HCT116 (cell line): ENCODE data around the gene TOM1. TPM values are rescaled to one million over a fixed set of nuclear protein-coding genes. Genes with fewer than 3 reads are reported as not detected.

Experiments used
- ATAC-seq: fragments of 200-7000 bp; cut with Tn5 transposase; 2 replicates; pipeline ENCODE4 v1.9.1; 2020; ENCODE audit warnings: mild to moderate bottlenecking, moderate library complexity
- BruUV-seq: library from RNA; stranded (reverse); fragments of 400-500 nt; replicated peaks from 2 replicates; lab custom pipeline; 2021; lab: Mats Ljungman, UMichigan
- CTCF ChIA-PET: fragments of 300-600 bp; sonication (Branson Sonifier 250); formaldehyde crosslinking; loops from one replicate; lab custom pipeline; 2021; ENCODE audit warnings: antibody characterized with exemption; lab: Charles Lee
- POLR2A ChIA-PET: fragments of 300-600, 350-600 bp; sonication (Branson Sonifier 250); formaldehyde crosslinking; loops from one replicate; lab custom pipeline; 2021; ENCODE audit warnings: antibody characterized with exemption; lab: Charles Lee
- RAD21 ChIA-PET, 2 experiments: fragments of 300-600 bp; sonication (Branson Sonifier 250); formaldehyde crosslinking; loops; one replicate each; lab custom pipeline; 2023; ENCODE audit warnings: low total read pairs in 2 of 2; ENCODE audit not compliant: uncharacterized antibody in 2 of 2, unreplicated experiment in 2 of 2, low non-redundant PET in 1 of 2; lab: Charles Lee
- DNase-seq: peaks from one replicate; pipeline ENCODE4 v3.0.0-alpha.2; 2010; ENCODE audit warnings: low read depth, low spot score
- H2AFZ ChIP-seq: fragments of 200-600 bp; shearing (Covaris generic), sonication (generic); 2 replicates; pipeline ENCODE4 v1.6.1; 2017; ENCODE audit warnings: low read depth, mixed run types, mixed read lengths, antibody characterized with exemption, low read length; ENCODE audit not compliant: poor library complexity, severe bottlenecking
- H3K27ac ChIP-seq: 2 replicates; pipeline ENCODE4 v1.5.1; 2012; ENCODE audit warnings: low read depth, low read length
- H3K27me3 ChIP-seq: fragments of 200-600 bp; sonication (generic); 2 replicates; pipeline ENCODE4 v1.6.1; 2016; ENCODE audit warnings: mixed run types, low read length, mixed read lengths; ENCODE audit not compliant: insufficient read depth
- H3K36me3 ChIP-seq, 2 experiments: fragments of 200-500 bp in 1 of 2; fragments of 200-600 bp in 1 of 2; sonication (Bioruptor generic) in 1 of 2; sonication (generic) in 1 of 2; 2 replicates each; pipeline versions ENCODE4 v1.5.1 to v1.6.1; 2014 to 2016; ENCODE audit warnings: low read length in 2 of 2, inconsistent platforms in 1 of 2, mixed read lengths in 1 of 2, mixed run types in 1 of 2; ENCODE audit not compliant: insufficient read depth in 2 of 2, control insufficient read depth in 1 of 2
- H3K4me1 ChIP-seq, 2 experiments: fragments of 200-600 bp in 1 of 2; sonication (generic) in 1 of 2; 2 replicates each; pipeline versions ENCODE4 v1.5.1 to v1.6.1; 2012 to 2017; ENCODE audit warnings: low read length in 2 of 2, inconsistent platforms in 1 of 2, mild to moderate bottlenecking in 1 of 2, mixed read lengths in 1 of 2, mixed run types in 1 of 2, moderate library complexity in 1 of 2; ENCODE audit not compliant: insufficient read depth in 2 of 2, control insufficient read depth in 1 of 2
- H3K4me2 ChIP-seq: fragments of 200-600 bp; sonication (generic); 2 replicates; pipeline ENCODE4 v1.6.1; 2017; ENCODE audit warnings: mixed run types, low read length, mixed read lengths
- H3K4me3 ChIP-seq, 2 experiments: fragments of 200-600 bp in 1 of 2; sonication (generic) in 1 of 2; replicated peaks in 1 of 2; 2 replicates each; pipeline ENCODE4 v1.5.1; 2011 to 2016; ENCODE audit warnings: low read length in 2 of 2, control low read depth in 1 of 2, low read depth in 1 of 2, mild to moderate bottlenecking in 1 of 2, mixed read lengths in 1 of 2, mixed run types in 1 of 2
- H3K79me2 ChIP-seq: fragments of 200-600 bp; sonication (generic); 2 replicates; pipeline ENCODE4 v1.6.1; 2017; ENCODE audit warnings: mild to moderate bottlenecking, mixed run types, low read length, moderate library complexity, mixed read lengths; ENCODE audit not compliant: insufficient read depth
- H3K9ac ChIP-seq: fragments of 200-600 bp; sonication (generic); 2 replicates; pipeline ENCODE4 v1.6.1; 2016; ENCODE audit warnings: low read length, mixed read lengths
- H3K9me2 ChIP-seq: fragments of 200-600 bp; sonication (generic), shearing (Covaris generic); 2 replicates; pipeline ENCODE4 v1.6.1; 2017; ENCODE audit warnings: mixed run types, mild to moderate bottlenecking, moderate library complexity; ENCODE audit not compliant: insufficient read depth
- H3K9me3 ChIP-seq, 2 experiments: fragments of 200-500 bp in 1 of 2; fragments of 200-600 bp in 1 of 2; sonication (Bioruptor generic) in 1 of 2; sonication (generic) in 1 of 2; 2 replicates each; pipeline ENCODE4 v1.6.1; 2014 to 2017; ENCODE audit warnings: low read length in 2 of 2, mixed read lengths in 2 of 2, inconsistent platforms in 1 of 2, low read depth in 1 of 2, mild to moderate bottlenecking in 1 of 2, mixed run types in 1 of 2, moderate library complexity in 1 of 2; ENCODE audit not compliant: control insufficient read depth in 1 of 2, insufficient read depth in 1 of 2
- H4K20me1 ChIP-seq: fragments of 200-600 bp; sonication (generic), shearing (Covaris generic); 2 replicates; pipeline ENCODE4 v1.6.1; 2017; ENCODE audit warnings: mixed run types, mild to moderate bottlenecking, moderate library complexity; ENCODE audit not compliant: insufficient read depth
- CBX3 ChIP-seq: IDR thresholded peaks from 2 replicates; pipeline ENCODE4 v1.6.1; 2012; ENCODE audit warnings: low read depth
- EZH2 ChIP-seq: fragments of 200-600 bp; sonication (generic); IDR thresholded peaks from 2 replicates; pipeline ENCODE4 v1.6.1; 2017; ENCODE audit warnings: antibody characterized with exemption, mixed run types
- EZH2phosphoT487 ChIP-seq: fragments of 200-600 bp; IDR thresholded peaks from 2 replicates; pipeline ENCODE4 v1.6.1; 2018; ENCODE audit warnings: antibody characterized with exemption, borderline replicate concordance
- JUND ChIP-seq: IDR thresholded peaks from 2 replicates; pipeline ENCODE4 v1.6.1; 2012
- POLR2A ChIP-seq: IDR thresholded peaks from 2 replicates; pipeline ENCODE4 v1.7.0; 2011; ENCODE audit warnings: borderline replicate concordance; ENCODE audit not compliant: insufficient read depth, insufficient read length; ENCODE audit errors: extremely low read depth
- RAD21 ChIP-seq: IDR thresholded peaks from 2 replicates; pipeline ENCODE4 v1.6.1; 2012; ENCODE audit warnings: low read depth, mild to moderate bottlenecking
- SIN3A ChIP-seq: IDR thresholded peaks from 2 replicates; pipeline ENCODE4 v1.6.1; 2012; ENCODE audit warnings: low read depth
- SP1 ChIP-seq: IDR thresholded peaks from 2 replicates; pipeline ENCODE4 v1.6.1; 2012; ENCODE audit warnings: low read depth
- SRF ChIP-seq: IDR thresholded peaks from 2 replicates; pipeline ENCODE4 v1.6.1; 2012; ENCODE audit warnings: low read depth
- ZFX ChIP-seq: fragments of 450-650 bp; IDR thresholded peaks from 2 replicates; pipeline ENCODE4 v1.6.1; 2017
- ZNF274 ChIP-seq: fragments of 200-500 bp; sonication (Bioruptor generic); IDR thresholded peaks from 2 replicates; pipeline ENCODE4 v1.6.1; 2014; ENCODE audit warnings: mild to moderate bottlenecking, low read depth, low read length, inconsistent platforms
- intact Hi-C: fragments of 100-400 bp; cut with micrococcal nuclease; formaldehyde crosslinking; loops from 2 replicates; pipeline ENCODE4 v1.10.0; 2022
- total RNA-seq: library from RNA; stranded (reverse); gene quantifications from one replicate; pipeline ENCODE4 v1.2.1, GENCODE V29; 2021; ENCODE audit not compliant: unreplicated experiment
- TF ChIP-seq, protein P1 (sequence below), 3 experiments: fragments of 200-600 bp in 1 of 3; sonication (generic) in 1 of 3; IDR thresholded peaks in 2 of 3; conservative IDR thresholded peaks in 1 of 3; 2 replicates each; pipeline ENCODE4 v1.5.1; 2012 to 2017; ENCODE audit warnings: low read depth in 2 of 3, low read length in 2 of 3, antibody characterized with exemption in 1 of 3, borderline replicate concordance in 1 of 3, control low read depth in 1 of 3, mild to moderate bottlenecking in 1 of 3, mixed read lengths in 1 of 3, mixed run types in 1 of 3, moderate library complexity in 1 of 3; ENCODE audit not compliant: insufficient read depth in 1 of 3
- TF ChIP-seq, protein P2 (sequence below): IDR thresholded peaks from 2 replicates; pipeline ENCODE4 v1.6.1; 2011; ENCODE audit warnings: mild to moderate bottlenecking, low read length, moderate library complexity; ENCODE audit not compliant: insufficient replicate concordance; ENCODE audit errors: extremely low read depth
- TF ChIP-seq, protein P3 (sequence below): IDR thresholded peaks from 2 replicates; pipeline ENCODE4 v1.6.1; 2012; ENCODE audit warnings: low read depth
- TF ChIP-seq, protein P4 (sequence below): IDR thresholded peaks from 2 replicates; pipeline ENCODE4 v1.6.1; 2012

TOM1 gene
- total RNA-seq, 1 experiment from 2014 or later: 18.0 TPM

DNA sequence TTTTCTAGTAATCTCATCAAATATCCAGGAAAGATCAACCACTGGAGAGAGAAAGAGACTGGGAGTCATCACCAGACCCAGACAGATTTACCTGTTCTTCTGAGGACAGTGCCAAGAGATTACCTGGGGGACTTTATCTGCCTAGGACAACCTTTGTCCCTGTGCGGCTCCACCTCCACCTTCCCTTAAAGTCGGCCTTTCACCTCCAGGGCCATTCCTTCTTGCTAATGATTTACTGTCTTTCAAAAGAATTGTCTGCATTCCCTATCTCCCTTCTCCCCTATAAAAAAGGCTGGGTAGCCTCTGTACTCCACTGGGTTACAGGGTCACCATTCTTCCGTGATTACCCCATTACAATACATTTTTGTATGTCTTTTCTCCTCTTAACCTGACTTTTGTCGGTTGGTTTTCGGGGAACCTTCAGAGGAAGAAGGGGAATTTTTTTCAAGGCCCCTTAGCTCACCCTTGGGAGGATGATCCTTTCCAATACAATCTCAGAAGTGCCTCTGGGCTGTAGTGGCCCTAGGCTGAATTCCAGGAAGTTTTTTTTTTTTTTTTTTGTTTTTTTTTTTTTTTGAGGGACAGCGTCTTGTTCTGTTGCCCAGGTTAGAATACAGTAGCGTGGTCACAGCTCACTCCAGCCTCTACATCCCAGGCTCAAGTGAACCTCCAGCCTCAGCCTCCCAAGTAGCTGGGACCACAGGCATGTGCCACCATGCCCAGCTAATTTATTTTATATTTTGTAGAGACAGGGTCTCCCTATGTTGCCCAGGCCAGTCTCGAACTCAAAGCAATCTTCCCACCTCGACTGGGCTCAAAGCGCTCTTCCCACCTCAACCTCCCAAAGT, 79.7 kb downstream of the TOM1 start:
- BruUV-seq: no TSS peak

More for the DNA sequence above, 79.7 kb downstream of the TOM1 start:
- Histone ChIP-seq H3K9ac (no peak overlapping the region), H3K9me3 (no peaks in the 10 kb centered on the region), H3K36me3 (no peaks in the 10 kb centered on the region; a peak in 2 of 4 replicates), H3K4me3 (no peak overlapping the region), H3K4me1 (peaks cover 28 to 63% of the 10 kb centered on the region in 2 experiments), H2AFZ (no peak overlapping the region), H3K9me2 (no peaks in the 10 kb centered on the region), H3K27me3 (no peaks in the 10 kb centered on the region), H4K20me1 (no peaks in the 10 kb centered on the region), H3K27ac (no peak overlapping the region), H3K4me2 (no peak overlapping the region), H3K79me2 (peaks cover 10% of the 10 kb centered on the region)
- DNase-seq (no peak), ATAC-seq (no peak)
- ChIA-PET RAD21 (interaction anchor here in 1 of 2 experiments (0.7 to 0.8 kb wide), 2 partner anchors 47 to 240 kb away, joined by 3 to 9 read pairs; no protein-coding TSS in a partner anchor), CTCF (interaction anchor here (1.1 kb wide), 1 partner anchor 686 kb away, joined by 3 read pairs; no protein-coding TSS in a partner anchor), POLR2A (interaction anchor here (1.8 kb wide), 1 partner anchor 13 kb away, joined by 4 read pairs; no protein-coding TSS in a partner anchor)
- TF ChIP-seq EZH2 (no peak), CBX3 (no peak), SIN3A (no peak), JUND (no peak), EZH2phosphoT487 (no peak), ZFX (no peak), SP1 (no peak), SRF (no peak), RAD21 (no peak), ZNF274 (no peak), POLR2A (no peak)
- TF ChIP-seq, protein P1, sequence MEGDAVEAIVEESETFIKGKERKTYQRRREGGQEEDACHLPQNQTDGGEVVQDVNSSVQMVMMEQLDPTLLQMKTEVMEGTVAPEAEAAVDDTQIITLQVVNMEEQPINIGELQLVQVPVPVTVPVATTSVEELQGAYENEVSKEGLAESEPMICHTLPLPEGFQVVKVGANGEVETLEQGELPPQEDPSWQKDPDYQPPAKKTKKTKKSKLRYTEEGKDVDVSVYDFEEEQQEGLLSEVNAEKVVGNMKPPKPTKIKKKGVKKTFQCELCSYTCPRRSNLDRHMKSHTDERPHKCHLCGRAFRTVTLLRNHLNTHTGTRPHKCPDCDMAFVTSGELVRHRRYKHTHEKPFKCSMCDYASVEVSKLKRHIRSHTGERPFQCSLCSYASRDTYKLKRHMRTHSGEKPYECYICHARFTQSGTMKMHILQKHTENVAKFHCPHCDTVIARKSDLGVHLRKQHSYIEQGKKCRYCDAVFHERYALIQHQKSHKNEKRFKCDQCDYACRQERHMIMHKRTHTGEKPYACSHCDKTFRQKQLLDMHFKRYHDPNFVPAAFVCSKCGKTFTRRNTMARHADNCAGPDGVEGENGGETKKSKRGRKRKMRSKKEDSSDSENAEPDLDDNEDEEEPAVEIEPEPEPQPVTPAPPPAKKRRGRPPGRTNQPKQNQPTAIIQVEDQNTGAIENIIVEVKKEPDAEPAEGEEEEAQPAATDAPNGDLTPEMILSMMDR (IDR thresholded peaks at IDR 0.05 in 2 of 3, conservative IDR thresholded peaks at IDR 0.05 in 1 of 3; ENCODE audit: borderline replicate concordance in 1 of 3, insufficient read depth in 1 of 3, low read depth in 2 of 3, low read length in 2 of 3): no peak
- TF ChIP-seq, protein P2, sequence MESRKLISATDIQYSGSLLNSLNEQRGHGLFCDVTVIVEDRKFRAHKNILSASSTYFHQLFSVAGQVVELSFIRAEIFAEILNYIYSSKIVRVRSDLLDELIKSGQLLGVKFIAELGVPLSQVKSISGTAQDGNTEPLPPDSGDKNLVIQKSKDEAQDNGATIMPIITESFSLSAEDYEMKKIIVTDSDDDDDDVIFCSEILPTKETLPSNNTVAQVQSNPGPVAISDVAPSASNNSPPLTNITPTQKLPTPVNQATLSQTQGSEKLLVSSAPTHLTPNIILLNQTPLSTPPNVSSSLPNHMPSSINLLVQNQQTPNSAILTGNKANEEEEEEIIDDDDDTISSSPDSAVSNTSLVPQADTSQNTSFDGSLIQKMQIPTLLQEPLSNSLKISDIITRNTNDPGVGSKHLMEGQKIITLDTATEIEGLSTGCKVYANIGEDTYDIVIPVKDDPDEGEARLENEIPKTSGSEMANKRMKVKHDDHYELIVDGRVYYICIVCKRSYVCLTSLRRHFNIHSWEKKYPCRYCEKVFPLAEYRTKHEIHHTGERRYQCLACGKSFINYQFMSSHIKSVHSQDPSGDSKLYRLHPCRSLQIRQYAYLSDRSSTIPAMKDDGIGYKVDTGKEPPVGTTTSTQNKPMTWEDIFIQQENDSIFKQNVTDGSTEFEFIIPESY: no peak
- TF ChIP-seq, protein P3, sequence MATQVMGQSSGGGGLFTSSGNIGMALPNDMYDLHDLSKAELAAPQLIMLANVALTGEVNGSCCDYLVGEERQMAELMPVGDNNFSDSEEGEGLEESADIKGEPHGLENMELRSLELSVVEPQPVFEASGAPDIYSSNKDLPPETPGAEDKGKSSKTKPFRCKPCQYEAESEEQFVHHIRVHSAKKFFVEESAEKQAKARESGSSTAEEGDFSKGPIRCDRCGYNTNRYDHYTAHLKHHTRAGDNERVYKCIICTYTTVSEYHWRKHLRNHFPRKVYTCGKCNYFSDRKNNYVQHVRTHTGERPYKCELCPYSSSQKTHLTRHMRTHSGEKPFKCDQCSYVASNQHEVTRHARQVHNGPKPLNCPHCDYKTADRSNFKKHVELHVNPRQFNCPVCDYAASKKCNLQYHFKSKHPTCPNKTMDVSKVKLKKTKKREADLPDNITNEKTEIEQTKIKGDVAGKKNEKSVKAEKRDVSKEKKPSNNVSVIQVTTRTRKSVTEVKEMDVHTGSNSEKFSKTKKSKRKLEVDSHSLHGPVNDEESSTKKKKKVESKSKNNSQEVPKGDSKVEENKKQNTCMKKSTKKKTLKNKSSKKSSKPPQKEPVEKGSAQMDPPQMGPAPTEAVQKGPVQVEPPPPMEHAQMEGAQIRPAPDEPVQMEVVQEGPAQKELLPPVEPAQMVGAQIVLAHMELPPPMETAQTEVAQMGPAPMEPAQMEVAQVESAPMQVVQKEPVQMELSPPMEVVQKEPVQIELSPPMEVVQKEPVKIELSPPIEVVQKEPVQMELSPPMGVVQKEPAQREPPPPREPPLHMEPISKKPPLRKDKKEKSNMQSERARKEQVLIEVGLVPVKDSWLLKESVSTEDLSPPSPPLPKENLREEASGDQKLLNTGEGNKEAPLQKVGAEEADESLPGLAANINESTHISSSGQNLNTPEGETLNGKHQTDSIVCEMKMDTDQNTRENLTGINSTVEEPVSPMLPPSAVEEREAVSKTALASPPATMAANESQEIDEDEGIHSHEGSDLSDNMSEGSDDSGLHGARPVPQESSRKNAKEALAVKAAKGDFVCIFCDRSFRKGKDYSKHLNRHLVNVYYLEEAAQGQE: no peak
- TF ChIP-seq, protein P4, sequence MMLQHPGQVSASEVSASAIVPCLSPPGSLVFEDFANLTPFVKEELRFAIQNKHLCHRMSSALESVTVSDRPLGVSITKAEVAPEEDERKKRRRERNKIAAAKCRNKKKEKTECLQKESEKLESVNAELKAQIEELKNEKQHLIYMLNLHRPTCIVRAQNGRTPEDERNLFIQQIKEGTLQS: no peak
- intact Hi-C loops: loop anchor here (10.0 kb wide), 1 partner anchor 455 kb away; no protein-coding TSS in a partner anchor
